Measurements from ENCODE around the gene SMARCD3.

- TF ChIP-seq POLR2A (IDR thresholded peaks at IDR 0.05; ENCODE audit: extremely low read depth, insufficient read length) (no peak), MAX (IDR thresholded peaks at IDR 0.05; ENCODE audit: low read depth, low read length) (no peak)
- TF ChIP-seq, protein P1, sequence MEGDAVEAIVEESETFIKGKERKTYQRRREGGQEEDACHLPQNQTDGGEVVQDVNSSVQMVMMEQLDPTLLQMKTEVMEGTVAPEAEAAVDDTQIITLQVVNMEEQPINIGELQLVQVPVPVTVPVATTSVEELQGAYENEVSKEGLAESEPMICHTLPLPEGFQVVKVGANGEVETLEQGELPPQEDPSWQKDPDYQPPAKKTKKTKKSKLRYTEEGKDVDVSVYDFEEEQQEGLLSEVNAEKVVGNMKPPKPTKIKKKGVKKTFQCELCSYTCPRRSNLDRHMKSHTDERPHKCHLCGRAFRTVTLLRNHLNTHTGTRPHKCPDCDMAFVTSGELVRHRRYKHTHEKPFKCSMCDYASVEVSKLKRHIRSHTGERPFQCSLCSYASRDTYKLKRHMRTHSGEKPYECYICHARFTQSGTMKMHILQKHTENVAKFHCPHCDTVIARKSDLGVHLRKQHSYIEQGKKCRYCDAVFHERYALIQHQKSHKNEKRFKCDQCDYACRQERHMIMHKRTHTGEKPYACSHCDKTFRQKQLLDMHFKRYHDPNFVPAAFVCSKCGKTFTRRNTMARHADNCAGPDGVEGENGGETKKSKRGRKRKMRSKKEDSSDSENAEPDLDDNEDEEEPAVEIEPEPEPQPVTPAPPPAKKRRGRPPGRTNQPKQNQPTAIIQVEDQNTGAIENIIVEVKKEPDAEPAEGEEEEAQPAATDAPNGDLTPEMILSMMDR (IDR thresholded peaks at IDR 0.05; ENCODE audit: low read depth, low read length): no peak
Observed at GRCh38 chr7:151197932-151198331, 50.6 kb downstream of the SMARCD3 start.

Measured in NB4 (cell line).